Lower leg skin (tissue), 3 donors: ENCODE measurements around the gene SNN.

Experiments used
- POLR2A ChIP-seq, 2 donors: fragments of 450-650 bp; IDR thresholded peaks; one replicate each; pipeline ENCODE4 v1.6.1; 2016 to 2017; ENCODE audit warnings: antibody characterized with exemption in 2 of 2, mild to moderate bottlenecking in 1 of 2, moderate library complexity in 1 of 2
- TF ChIP-seq, protein P1 (sequence below), 3 donors: fragments of 450-650 bp; IDR thresholded peaks; one replicate each; pipeline ENCODE4 v1.5.1; 2016; ENCODE audit warnings: antibody characterized with exemption in 3 of 3, mild to moderate bottlenecking in 3 of 3, moderate library complexity in 2 of 3

DNA sequence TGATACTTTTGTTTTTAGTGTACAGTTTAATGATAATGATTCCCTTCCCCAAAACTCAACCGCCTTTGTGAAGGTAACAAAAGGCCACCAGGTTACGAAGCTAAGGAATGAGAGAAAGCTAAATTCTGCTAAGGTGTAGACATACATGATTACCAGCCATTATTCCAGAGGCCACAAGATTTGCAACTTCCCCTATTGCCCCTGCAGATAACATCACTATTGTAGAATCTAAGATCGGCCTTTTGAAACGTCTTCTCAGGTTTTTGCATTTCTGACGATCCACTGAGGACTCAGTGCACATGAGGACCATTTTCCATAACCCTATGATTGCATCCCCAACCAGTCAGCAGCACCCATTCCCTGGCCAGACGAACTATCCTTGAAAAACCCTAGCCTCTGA, 33.9 kb upstream of the SNN start:
- TF ChIP-seq, protein P1, sequence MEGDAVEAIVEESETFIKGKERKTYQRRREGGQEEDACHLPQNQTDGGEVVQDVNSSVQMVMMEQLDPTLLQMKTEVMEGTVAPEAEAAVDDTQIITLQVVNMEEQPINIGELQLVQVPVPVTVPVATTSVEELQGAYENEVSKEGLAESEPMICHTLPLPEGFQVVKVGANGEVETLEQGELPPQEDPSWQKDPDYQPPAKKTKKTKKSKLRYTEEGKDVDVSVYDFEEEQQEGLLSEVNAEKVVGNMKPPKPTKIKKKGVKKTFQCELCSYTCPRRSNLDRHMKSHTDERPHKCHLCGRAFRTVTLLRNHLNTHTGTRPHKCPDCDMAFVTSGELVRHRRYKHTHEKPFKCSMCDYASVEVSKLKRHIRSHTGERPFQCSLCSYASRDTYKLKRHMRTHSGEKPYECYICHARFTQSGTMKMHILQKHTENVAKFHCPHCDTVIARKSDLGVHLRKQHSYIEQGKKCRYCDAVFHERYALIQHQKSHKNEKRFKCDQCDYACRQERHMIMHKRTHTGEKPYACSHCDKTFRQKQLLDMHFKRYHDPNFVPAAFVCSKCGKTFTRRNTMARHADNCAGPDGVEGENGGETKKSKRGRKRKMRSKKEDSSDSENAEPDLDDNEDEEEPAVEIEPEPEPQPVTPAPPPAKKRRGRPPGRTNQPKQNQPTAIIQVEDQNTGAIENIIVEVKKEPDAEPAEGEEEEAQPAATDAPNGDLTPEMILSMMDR (IDR thresholded peaks at IDR 0.05), result no peak
- TF ChIP-seq POLR2A (IDR thresholded peaks at IDR 0.05), result no peak
